A673 (cell line): Measurements from ENCODE around the gene LRRC4. TPM values are rescaled to one million over a fixed set of nuclear protein-coding genes. Genes with fewer than 3 reads are reported as not detected.

Source experiments
- Bru-seq: library from RNA; stranded (reverse); fragments of 400-500 nt; gene quantifications from one replicate; lab custom pipeline; 2021; lab: Mats Ljungman, UMichigan
- BruChase-seq, 2 experiments: library from RNA; stranded (reverse); fragments of 400-500 nt; gene quantifications; one replicate each; lab custom pipeline; 2021; lab: Mats Ljungman, UMichigan
- BruUV-seq: library from RNA; stranded (reverse); fragments of 400-500 nt; replicated peaks from 2 replicates; lab custom pipeline; 2021; lab: Mats Ljungman, UMichigan
- CTCF ChIA-PET: fragments of 300-600 bp; sonication (Branson Sonifier 250); formaldehyde crosslinking; loops from one replicate; lab custom pipeline; 2022; ENCODE audit warnings: antibody characterized with exemption; lab: Charles Lee
- POLR2A ChIA-PET: fragments of 300-600 bp; sonication (Branson Sonifier 250); formaldehyde crosslinking; loops from one replicate; lab custom pipeline; 2022; ENCODE audit warnings: antibody characterized with exemption; ENCODE audit not compliant: low non-redundant PET; lab: Charles Lee
- DNase-seq: peaks from one replicate; pipeline ENCODE4 v3.0.0-alpha.2; 2015; ENCODE audit warnings: low spot score
- H3K27ac ChIP-seq: fragments of 200-600 bp; sonication (generic); 2 replicates; pipeline ENCODE4 v1.5.1; 2016; ENCODE audit warnings: mixed run types, low read depth, mild to moderate bottlenecking, mixed read lengths, antibody characterized with exemption, low read length; ENCODE audit not compliant: poor library complexity, severe bottlenecking
- H3K27me3 ChIP-seq: fragments of 200-600 bp; sonication (generic); replicated peaks from 2 replicates; pipeline ENCODE4 v1.6.1; 2017; ENCODE audit warnings: mixed run types, low read depth, mild to moderate bottlenecking, mixed read lengths, antibody characterized with exemption, low read length; ENCODE audit not compliant: insufficient read depth, poor library complexity
- H3K36me3 ChIP-seq: fragments of 200-600 bp; sonication (generic); 2 replicates; pipeline ENCODE4 v1.6.1; 2016; ENCODE audit warnings: mixed run types, mild to moderate bottlenecking, mixed read lengths, antibody characterized with exemption, low read length; ENCODE audit not compliant: insufficient read depth, poor library complexity, severe bottlenecking
- H3K4me1 ChIP-seq: fragments of 200-600 bp; sonication (generic); 2 replicates; pipeline ENCODE4 v1.6.1; 2017; ENCODE audit warnings: mixed run types, mild to moderate bottlenecking, mixed read lengths, antibody characterized with exemption, low read length; ENCODE audit not compliant: insufficient read depth, poor library complexity, severe bottlenecking
- H3K4me3 ChIP-seq: fragments of 200-600 bp; sonication (generic); 2 replicates; pipeline ENCODE4 v1.5.1; 2016; ENCODE audit warnings: low read depth, mixed run types, mild to moderate bottlenecking, mixed read lengths, low read length; ENCODE audit not compliant: poor library complexity, severe bottlenecking
- H3K9me3 ChIP-seq: fragments of 200-600 bp; sonication (generic); 2 replicates; pipeline ENCODE4 v1.6.1; 2016; ENCODE audit warnings: mixed run types, low read depth, mild to moderate bottlenecking, mixed read lengths, antibody characterized with exemption, low read length; ENCODE audit not compliant: poor library complexity, severe bottlenecking
- EZH2 ChIP-seq: fragments of 200-600 bp; sonication (generic); IDR thresholded peaks from 2 replicates; pipeline ENCODE4 v1.6.1; 2017; ENCODE audit warnings: borderline replicate concordance, low read depth, mild to moderate bottlenecking, mixed read lengths, antibody characterized with exemption, low read length; ENCODE audit not compliant: poor library complexity, severe bottlenecking
- intact Hi-C: fragments of 100-400 bp; cut with micrococcal nuclease; formaldehyde crosslinking; loops from one replicate; pipeline ENCODE4 v1.10.0; 2022; ENCODE audit not compliant: unreplicated experiment
- long read RNA-seq: library from polyadenylated mRNA; stranded (forward); transcript quantifications from one replicate; pipeline ENCODE4 v2.0.0, GENCODE V29; 2022
- total RNA-seq: library from RNA; stranded (reverse); gene quantifications from 2 replicates; pipeline ENCODE4 v1.2.3, GENCODE V29; 2021
- TF ChIP-seq, protein P1 (sequence below): fragments of 300-800, 200-600 bp; sonication (generic); conservative IDR thresholded peaks from 2 replicates; pipeline ENCODE4 v1.5.1; 2017; ENCODE audit warnings: low read depth, mild to moderate bottlenecking, antibody characterized with exemption, low read length, moderate library complexity, mixed read lengths

The LRRC4 gene, protein sequence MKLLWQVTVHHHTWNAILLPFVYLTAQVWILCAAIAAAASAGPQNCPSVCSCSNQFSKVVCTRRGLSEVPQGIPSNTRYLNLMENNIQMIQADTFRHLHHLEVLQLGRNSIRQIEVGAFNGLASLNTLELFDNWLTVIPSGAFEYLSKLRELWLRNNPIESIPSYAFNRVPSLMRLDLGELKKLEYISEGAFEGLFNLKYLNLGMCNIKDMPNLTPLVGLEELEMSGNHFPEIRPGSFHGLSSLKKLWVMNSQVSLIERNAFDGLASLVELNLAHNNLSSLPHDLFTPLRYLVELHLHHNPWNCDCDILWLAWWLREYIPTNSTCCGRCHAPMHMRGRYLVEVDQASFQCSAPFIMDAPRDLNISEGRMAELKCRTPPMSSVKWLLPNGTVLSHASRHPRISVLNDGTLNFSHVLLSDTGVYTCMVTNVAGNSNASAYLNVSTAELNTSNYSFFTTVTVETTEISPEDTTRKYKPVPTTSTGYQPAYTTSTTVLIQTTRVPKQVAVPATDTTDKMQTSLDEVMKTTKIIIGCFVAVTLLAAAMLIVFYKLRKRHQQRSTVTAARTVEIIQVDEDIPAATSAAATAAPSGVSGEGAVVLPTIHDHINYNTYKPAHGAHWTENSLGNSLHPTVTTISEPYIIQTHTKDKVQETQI
- 10.6 and 16.1 TPM in 2 replicates for total RNA-seq
- Bru-seq, nascent RNA: percentile 68 among the genes with signal in this experiment
- percentile 89 among the genes with signal in this experiment for BruChase-seq, experiment 1, labeled RNA remaining after a 2-hour chase
- BruChase-seq, experiment 2, labeled RNA remaining after a 6-hour chase: percentile 85 among the genes with signal in this experiment
- long read RNA-seq, partial matches to known transcripts: 0 of 7 reads
- long read RNA-seq, other reads (novel, unspliced or antisense): 6 of 7 reads

- Histone ChIP-seq H3K27ac (peak within 1 kb of the TSS; percentile 73), H3K4me3 (peak within 1 kb of the TSS; percentile 65), H3K4me1 (peaks cover 31% of the 10 kb centered on the region), H3K27me3 (no peaks in the 10 kb centered on the region), H3K9me3 (no peaks in the 10 kb centered on the region), H3K36me3 (no peaks in the 10 kb centered on the region)
- TF ChIP-seq, protein P1, sequence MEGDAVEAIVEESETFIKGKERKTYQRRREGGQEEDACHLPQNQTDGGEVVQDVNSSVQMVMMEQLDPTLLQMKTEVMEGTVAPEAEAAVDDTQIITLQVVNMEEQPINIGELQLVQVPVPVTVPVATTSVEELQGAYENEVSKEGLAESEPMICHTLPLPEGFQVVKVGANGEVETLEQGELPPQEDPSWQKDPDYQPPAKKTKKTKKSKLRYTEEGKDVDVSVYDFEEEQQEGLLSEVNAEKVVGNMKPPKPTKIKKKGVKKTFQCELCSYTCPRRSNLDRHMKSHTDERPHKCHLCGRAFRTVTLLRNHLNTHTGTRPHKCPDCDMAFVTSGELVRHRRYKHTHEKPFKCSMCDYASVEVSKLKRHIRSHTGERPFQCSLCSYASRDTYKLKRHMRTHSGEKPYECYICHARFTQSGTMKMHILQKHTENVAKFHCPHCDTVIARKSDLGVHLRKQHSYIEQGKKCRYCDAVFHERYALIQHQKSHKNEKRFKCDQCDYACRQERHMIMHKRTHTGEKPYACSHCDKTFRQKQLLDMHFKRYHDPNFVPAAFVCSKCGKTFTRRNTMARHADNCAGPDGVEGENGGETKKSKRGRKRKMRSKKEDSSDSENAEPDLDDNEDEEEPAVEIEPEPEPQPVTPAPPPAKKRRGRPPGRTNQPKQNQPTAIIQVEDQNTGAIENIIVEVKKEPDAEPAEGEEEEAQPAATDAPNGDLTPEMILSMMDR: no peak
- TF ChIP-seq EZH2: no peak
- ChIA-PET CTCF (interaction anchor here (0.6 kb wide), 1 partner anchor 9 kb away, joined by 3 read pairs; no protein-coding TSS in a partner anchor), POLR2A (no interaction called here)
- intact Hi-C loops: no loop called here
- BruUV-seq: no TSS peak
- peak; percentile 69 for DNase-seq
Measured at GRCh38 chr7:128030654-128031611, at the start of gene LRRC4. Gene LRRC4, minus strand, starts transcription at chr7:128031437. Its CDS starts 797 bp downstream, at chr7:128030640.

- intact Hi-C loops: no loop called here
- H3K9me3 ChIP-seq: no peaks in the 10 kb centered on the region
- H3K27ac ChIP-seq: no peak overlapping the region
- BruUV-seq: no TSS peak
- no peak overlapping the region for H3K4me3 ChIP-seq
- ChIA-PET POLR2A (no interaction called here), CTCF (interaction anchor here (0.6 kb wide), 1 partner anchor 55 kb away, joined by 3 read pairs; no protein-coding TSS in a partner anchor)
- TF ChIP-seq EZH2: no peak
- TF ChIP-seq, protein P1: no peak
- H3K4me1 ChIP-seq: peaks cover 19% of the 10 kb centered on the region
- H3K36me3 ChIP-seq: peaks cover 6% of the 10 kb centered on the region
- DNase-seq: no peak
- no peaks in the 10 kb centered on the region for H3K27me3 ChIP-seq
Measured at GRCh38 chr7:128080169-128080568, 48.9 kb upstream of the LRRC4 start.

- Histone ChIP-seq H3K9me3 (no peaks in the 10 kb centered on the region), H3K4me1 (peaks cover 37% of the 10 kb centered on the region), H3K4me3 (no peak overlapping the region), H3K27me3 (no peaks in the 10 kb centered on the region), H3K27ac (no peak overlapping the region), H3K36me3 (peaks cover 6% of the 10 kb centered on the region)
- intact Hi-C loops: no loop called here
- ChIA-PET POLR2A (no interaction called here), CTCF (no interaction called here)
- DNase-seq: no peak
- TF ChIP-seq, protein P1: no peak
- no peak for TF ChIP-seq EZH2
- no TSS peak for BruUV-seq
Measured at GRCh38 chr7:128078309-128078708, 47.1 kb upstream of the LRRC4 start.
